BLaER1 treated with 17β-estradiol and CSF1 and Interleukin-3, amounts not matched to agents 10 nM and 100 nM (cell line): ENCODE measurements around the gene PROS1.
"Not testable (repeated sequence)": the region's sequence is repeated elsewhere in the genome, so short reads cannot be mapped to it uniquely, and the experiment has no call there.

ENCODE experiments used
- H3K27ac ChIP-seq, 11 experiments: shearing (Covaris generic); formaldehyde crosslinking; 2 replicates each; pipeline ENCODE4 v1.8.1; 2022
- H3K27me3 ChIP-seq, 11 experiments: shearing (Covaris generic); formaldehyde crosslinking; 2 replicates each; pipeline ENCODE4 v1.8.1; 2022
- H3K36me3 ChIP-seq, 11 experiments: shearing (Covaris generic); formaldehyde crosslinking; 2 replicates each; pipeline ENCODE4 v1.8.1; 2022
- H3K4me1 ChIP-seq, 10 experiments: shearing (Covaris generic); formaldehyde crosslinking; 2 replicates each; pipeline ENCODE4 v1.8.1; 2022
- H3K4me2 ChIP-seq, 11 experiments: shearing (Covaris generic); formaldehyde crosslinking; 2 replicates each; pipeline ENCODE4 v1.8.1; 2022
- H3K4me3 ChIP-seq, 10 experiments: shearing (Covaris generic); formaldehyde crosslinking; 2 replicates each; pipeline ENCODE4 v1.8.1; 2022
- H3K9ac ChIP-seq, 11 experiments: shearing (Covaris generic); formaldehyde crosslinking; 2 replicates each; pipeline ENCODE4 v1.8.1; 2022
- H3K9me3 ChIP-seq, 11 experiments: shearing (Covaris generic); formaldehyde crosslinking; replicated peaks in 1 of 11; 2 replicates each; pipeline ENCODE4 v1.8.1; 2022
- H4K20me1 ChIP-seq, 11 experiments: shearing (Covaris generic); formaldehyde crosslinking; 2 replicates each; pipeline ENCODE4 v1.8.1; 2022
- Cebpa-rat ChIP-seq, 11 experiments: shearing (Covaris generic); IDR thresholded peaks; 2 replicates each; pipeline ENCODE4 v1.8.1; 2022

The PROS1 gene

GRCh38 chr3:93855401-93855800, 118.3 kb downstream of the PROS1 start:
- H3K36me3 ChIP-seq = no peaks in the 10 kb centered on the region
- H3K27ac ChIP-seq = peak overlapping the region in 6 of 11 experiments; percentile 18 to 35 (median 24); a peak in 7 of 22 replicates
- H4K20me1 ChIP-seq = no peaks in the 10 kb centered on the region
- no peak overlapping the region for H3K4me3 ChIP-seq
- H3K9ac ChIP-seq = no peak overlapping the region
- peaks cover 0 to 3% (median 0%) of the 10 kb centered on the region in 11 experiments; a peak in 1 of 22 replicates for H3K9me3 ChIP-seq
- H3K27me3 ChIP-seq = no peaks in the 10 kb centered on the region
- TF ChIP-seq Cebpa-rat (IDR thresholded peaks at IDR 0.05) = no peak
- peak overlapping the region in 6 of 11 experiments; percentile 20 to 52 (median 36); a peak in 4 of 22 replicates for H3K4me2 ChIP-seq
- H3K4me1 ChIP-seq = peaks cover 4 to 12% (median 7%) of the 10 kb centered on the region in 10 experiments; a peak in 15 of 20 replicates

GRCh38 chr3:93852228-93852627, 121.5 kb downstream of the PROS1 start:
- H3K9me3 ChIP-seq, H3K27ac ChIP-seq, H3K27me3 ChIP-seq, H4K20me1 ChIP-seq, H3K4me2 ChIP-seq, H3K4me3 ChIP-seq, H3K36me3 ChIP-seq, H3K9ac ChIP-seq: not testable (repeated sequence)
- H3K4me1 ChIP-seq = peaks cover 4 to 12% (median 7%) of the 10 kb centered on the region in 10 experiments; a peak in 15 of 20 replicates

GRCh38 chr3:93843981-93844380, 129.7 kb downstream of the PROS1 start:
- no peaks in the 10 kb centered on the region for H4K20me1 ChIP-seq
- H3K4me1 ChIP-seq = peaks cover 0 to 21% (median 0%) of the 10 kb centered on the region in 10 experiments; a peak in 5 of 20 replicates
- H3K4me2 ChIP-seq = peak overlapping the region in 3 of 11 experiments; percentile 25 to 62 (median 31); a peak in 5 of 22 replicates
- no peak overlapping the region for H3K4me3 ChIP-seq
- H3K27ac ChIP-seq = peak overlapping the region in 3 of 11 experiments; percentile 29 to 70 (median 52); a peak in 5 of 22 replicates
- no peak for TF ChIP-seq Cebpa-rat (IDR thresholded peaks at IDR 0.05)
- no peaks in the 10 kb centered on the region for H3K27me3 ChIP-seq
- peaks cover 0 to 5% (median 0%) of the 10 kb centered on the region in 11 experiments; a peak in 1 of 22 replicates for H3K9me3 ChIP-seq
- no peak overlapping the region for H3K9ac ChIP-seq
- no peaks in the 10 kb centered on the region for H3K36me3 ChIP-seq

GRCh38 chr3:93839193-93839592, 134.5 kb downstream of the PROS1 start:
- H4K20me1 ChIP-seq, H3K36me3 ChIP-seq, H3K4me3 ChIP-seq, H3K27me3 ChIP-seq, H3K9ac ChIP-seq, H3K9me3 ChIP-seq, H3K4me2 ChIP-seq, H3K27ac ChIP-seq: not testable (repeated sequence)
- H3K4me1 ChIP-seq = peaks cover 0 to 12% (median 0%) of the 10 kb centered on the region in 10 experiments; a peak in 5 of 20 replicates
